Measurements from ENCODE around the gene NLRP14.

DNA sequence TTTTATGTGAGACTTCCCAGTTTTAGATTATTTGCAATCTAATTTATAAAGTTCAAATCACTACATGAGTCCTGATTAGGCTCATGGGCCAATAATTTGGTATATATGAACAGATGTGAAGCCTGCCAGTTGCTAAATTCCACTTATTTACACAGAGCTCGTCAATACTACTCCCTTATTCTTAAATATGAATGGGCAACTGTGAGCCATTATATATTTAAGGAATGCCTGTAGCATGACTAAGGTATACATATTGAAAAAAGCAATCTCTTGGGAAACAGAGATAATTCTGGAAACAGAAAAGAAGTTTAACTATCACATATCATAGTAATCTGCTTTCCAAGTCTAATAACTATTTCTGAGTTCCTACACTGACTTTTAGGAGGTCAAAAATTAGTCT lies 95.5 kb downstream of the NLRP14 start:
- TF ChIP-seq EP300 (IDR thresholded peaks at IDR 0.05; ENCODE audit: borderline replicate concordance) (no peak), FOXM1 (IDR thresholded peaks at IDR 0.05; ENCODE audit: borderline replicate concordance, low read depth) (no peak)
